GM21723 (cell line): ENCODE results near the gene TEX29.

ENCODE experiments used
- ATAC-seq: cut with Tn5 transposase; IDR thresholded peaks from one replicate; pipeline ENCODE4 v1.9.1; 2021; ENCODE audit warnings: mild to moderate bottlenecking, moderate library complexity; ENCODE audit not compliant: unreplicated experiment

The TEX29 gene

GRCh38 chr13:111338841-111339240 is 18.4 kb downstream of the TEX29 start:
- no peak for ATAC-seq

- ATAC-seq = no peak
Measured at GRCh38 chr13:111339366-111340143, 19.1 kb downstream of the TEX29 start.

- ATAC-seq = no peak
Measured at GRCh38 chr13:111341886-111342285, 21.4 kb downstream of the TEX29 start.

- no peak for ATAC-seq
Measured at GRCh38 chr13:111342721-111343120, 22.3 kb downstream of the TEX29 start.

- ATAC-seq = no peak
Measured at GRCh38 chr13:111343186-111343805, 22.9 kb downstream of the TEX29 start.

- ATAC-seq = no peak
Measured at GRCh38 chr13:111344471-111345191, 24.2 kb downstream of the TEX29 start.

- no peak for ATAC-seq
Measured at GRCh38 chr13:111345682-111346081, 25.2 kb downstream of the TEX29 start.

- ATAC-seq = no peak
Measured at GRCh38 chr13:111346101-111346680, 25.7 kb downstream of the TEX29 start.

- no peak for ATAC-seq
Measured at GRCh38 chr13:111347438-111347837, 27.0 kb downstream of the TEX29 start.

GRCh38 chr13:111353508-111353907 is 33.1 kb downstream of the TEX29 start:
- ATAC-seq = no peak

- ATAC-seq = no peak
Measured at GRCh38 chr13:111354789-111355188, 34.3 kb downstream of the TEX29 start.

- no peak for ATAC-seq
Measured at GRCh38 chr13:111356795-111357194, 36.4 kb downstream of the TEX29 start.

- no peak for ATAC-seq
Measured at GRCh38 chr13:111359237-111359915, 38.9 kb downstream of the TEX29 start.

GRCh38 chr13:111359930-111360329 is 39.5 kb downstream of the TEX29 start:
- ATAC-seq = no peak

GRCh38 chr13:111360452-111360851 is 40.0 kb downstream of the TEX29 start:
- ATAC-seq = no peak

- ATAC-seq = no peak
Measured at GRCh38 chr13:111361046-111361872, 40.8 kb downstream of the TEX29 start.

- ATAC-seq = no peak
Measured at GRCh38 chr13:111361873-111362648, 41.6 kb downstream of the TEX29 start.

- no peak for ATAC-seq
Measured at GRCh38 chr13:111363121-111363520, 42.7 kb downstream of the TEX29 start.

GRCh38 chr13:111363591-111363990 is 43.1 kb downstream of the TEX29 start:
- ATAC-seq = no peak
